Heart left ventricle (tissue), 13 donors: ENCODE data around the gene CALML4.

ENCODE experiments used
- POLR2A ChIP-seq, 2 donors: fragments of 450-650 bp; IDR thresholded peaks; one replicate each; pipeline ENCODE4 v1.6.1; 2017; ENCODE audit warnings: antibody characterized with exemption in 2 of 2, mild to moderate bottlenecking in 2 of 2, moderate library complexity in 2 of 2
- TF ChIP-seq, protein P1 (sequence below), 12 donors: fragments of 200-600 bp; sonication (generic) in 4 of 12; IDR thresholded peaks; one replicate each; pipeline versions ENCODE4 v1.5.0 to v1.8.0; 2018 to 2022; ENCODE audit warnings: antibody characterized with exemption in 12 of 12, mild to moderate bottlenecking in 5 of 12
- donor health status: ischemic (EF 13 %, LVEDD 7.1; RV severe dilation, severe dysfunction).
- donor health status: DM: no; HTN: yes; CAD: no.
- donor health status: DM: no; HTN: no; CAD: no.
- donor health status: ischemic (EF 25% LVEDD 6.9; RV normal size, moderate dysfunction).
- donor health status: ischemic (EF 25% LVEDD 5.7; RV mildly dilated, moderate dysfunction).
- donor health status: ischemic (EF 35%, LVEDD 5.7; RV mildly dilated, moderate dysfunction).
- donor health status: nonischemic (EF 11% LVEDD 7.7; RV severe dilation, severe dysfunction).
- donor health status: DM: yes; HTN: yes; CAD: no.
- donor health status: PGD.
- donor health status: ischemic (EF 29% LVEDD 5.4; RV normal size, mild dysfunction).
- donor health status: nonischemic (EF 23%, LVEDD 6.1; RV moderate dilation, normal function).

DNA sequence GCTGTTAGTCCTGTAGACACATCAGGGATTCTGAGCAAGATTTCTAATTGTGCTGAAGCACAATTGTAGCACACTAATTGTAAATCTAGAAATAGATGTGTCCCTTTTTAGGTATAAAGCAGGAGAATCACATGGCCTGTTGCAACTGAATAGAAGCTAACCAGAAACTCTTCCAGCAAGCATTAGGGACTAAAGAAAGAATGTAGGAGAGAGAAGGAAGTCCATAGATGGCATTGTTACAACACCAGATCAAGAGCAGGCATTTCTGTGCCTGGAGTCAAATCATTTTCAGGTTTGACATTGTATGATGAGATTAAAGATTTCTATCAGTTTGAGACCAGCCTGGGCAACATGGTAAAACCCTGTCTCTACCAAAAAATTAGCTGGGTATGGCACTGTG lies 27.4 kb downstream of the CALML4 start:
- TF ChIP-seq, protein P1, sequence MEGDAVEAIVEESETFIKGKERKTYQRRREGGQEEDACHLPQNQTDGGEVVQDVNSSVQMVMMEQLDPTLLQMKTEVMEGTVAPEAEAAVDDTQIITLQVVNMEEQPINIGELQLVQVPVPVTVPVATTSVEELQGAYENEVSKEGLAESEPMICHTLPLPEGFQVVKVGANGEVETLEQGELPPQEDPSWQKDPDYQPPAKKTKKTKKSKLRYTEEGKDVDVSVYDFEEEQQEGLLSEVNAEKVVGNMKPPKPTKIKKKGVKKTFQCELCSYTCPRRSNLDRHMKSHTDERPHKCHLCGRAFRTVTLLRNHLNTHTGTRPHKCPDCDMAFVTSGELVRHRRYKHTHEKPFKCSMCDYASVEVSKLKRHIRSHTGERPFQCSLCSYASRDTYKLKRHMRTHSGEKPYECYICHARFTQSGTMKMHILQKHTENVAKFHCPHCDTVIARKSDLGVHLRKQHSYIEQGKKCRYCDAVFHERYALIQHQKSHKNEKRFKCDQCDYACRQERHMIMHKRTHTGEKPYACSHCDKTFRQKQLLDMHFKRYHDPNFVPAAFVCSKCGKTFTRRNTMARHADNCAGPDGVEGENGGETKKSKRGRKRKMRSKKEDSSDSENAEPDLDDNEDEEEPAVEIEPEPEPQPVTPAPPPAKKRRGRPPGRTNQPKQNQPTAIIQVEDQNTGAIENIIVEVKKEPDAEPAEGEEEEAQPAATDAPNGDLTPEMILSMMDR (IDR thresholded peaks at IDR 0.05), result no peak
- TF ChIP-seq POLR2A (IDR thresholded peaks at IDR 0.05), result no peak
